ENCODE results near the gene RAB3A. TPM values are rescaled to one million over a fixed set of nuclear protein-coding genes. Genes with fewer than 3 reads are reported as not detected.
"Not testable (repeated sequence)": the region's sequence is repeated elsewhere in the genome, so short reads cannot be mapped to it uniquely, and the experiment has no call there.

RAB3A gene
- total RNA-seq, 4 donors from 2014 or later: 0.30 to 0.76 (median 0.44) TPM; not detected in 1

DNA sequence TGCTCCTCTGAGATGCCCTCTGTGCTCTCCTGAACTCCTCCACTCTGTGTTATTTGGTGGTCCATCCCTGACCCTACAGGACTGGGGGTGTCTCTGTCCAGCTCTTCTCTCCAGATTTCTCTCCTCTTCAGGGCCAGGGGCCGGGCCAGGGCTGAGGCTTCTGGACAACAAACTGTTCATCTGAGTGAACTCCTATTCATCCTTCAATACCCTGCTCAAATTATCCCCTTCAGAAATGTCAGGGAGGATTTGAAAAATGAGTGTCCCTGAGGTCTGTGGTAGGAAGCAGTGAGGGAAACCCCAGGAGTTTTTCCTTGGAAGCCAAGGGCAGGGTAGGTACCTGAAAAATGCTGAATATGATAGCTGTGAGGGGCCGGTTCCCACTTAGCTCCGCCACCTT is 14.8 kb upstream of the RAB3A start:
- DNase-seq: no peak
- TF ChIP-seq POLR2A (IDR thresholded peaks at IDR 0.05): no peak
- TF ChIP-seq, protein P1, sequence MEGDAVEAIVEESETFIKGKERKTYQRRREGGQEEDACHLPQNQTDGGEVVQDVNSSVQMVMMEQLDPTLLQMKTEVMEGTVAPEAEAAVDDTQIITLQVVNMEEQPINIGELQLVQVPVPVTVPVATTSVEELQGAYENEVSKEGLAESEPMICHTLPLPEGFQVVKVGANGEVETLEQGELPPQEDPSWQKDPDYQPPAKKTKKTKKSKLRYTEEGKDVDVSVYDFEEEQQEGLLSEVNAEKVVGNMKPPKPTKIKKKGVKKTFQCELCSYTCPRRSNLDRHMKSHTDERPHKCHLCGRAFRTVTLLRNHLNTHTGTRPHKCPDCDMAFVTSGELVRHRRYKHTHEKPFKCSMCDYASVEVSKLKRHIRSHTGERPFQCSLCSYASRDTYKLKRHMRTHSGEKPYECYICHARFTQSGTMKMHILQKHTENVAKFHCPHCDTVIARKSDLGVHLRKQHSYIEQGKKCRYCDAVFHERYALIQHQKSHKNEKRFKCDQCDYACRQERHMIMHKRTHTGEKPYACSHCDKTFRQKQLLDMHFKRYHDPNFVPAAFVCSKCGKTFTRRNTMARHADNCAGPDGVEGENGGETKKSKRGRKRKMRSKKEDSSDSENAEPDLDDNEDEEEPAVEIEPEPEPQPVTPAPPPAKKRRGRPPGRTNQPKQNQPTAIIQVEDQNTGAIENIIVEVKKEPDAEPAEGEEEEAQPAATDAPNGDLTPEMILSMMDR (IDR thresholded peaks at IDR 0.05): no peak
- H3K27me3 ChIP-seq: peaks cover 0 to 25% (median 0%) of the 10 kb centered on the region in 4 donors
- no peak overlapping the region for H3K4me3 ChIP-seq
- WGBS, 2 donors: 70 to 85% methylated on average over 2 to 3 of the region's 3 CpGs
- H3K9me3 ChIP-seq: no peaks in the 10 kb centered on the region
- H3K4me1 ChIP-seq: peaks cover 0 to 9% (median 3%) of the 10 kb centered on the region in 3 donors
- H3K27ac ChIP-seq: no peak overlapping the region
- no peaks in the 10 kb centered on the region for H3K36me3 ChIP-seq
- intact Hi-C loops (cut with DNase I): no loop called here

DNA sequence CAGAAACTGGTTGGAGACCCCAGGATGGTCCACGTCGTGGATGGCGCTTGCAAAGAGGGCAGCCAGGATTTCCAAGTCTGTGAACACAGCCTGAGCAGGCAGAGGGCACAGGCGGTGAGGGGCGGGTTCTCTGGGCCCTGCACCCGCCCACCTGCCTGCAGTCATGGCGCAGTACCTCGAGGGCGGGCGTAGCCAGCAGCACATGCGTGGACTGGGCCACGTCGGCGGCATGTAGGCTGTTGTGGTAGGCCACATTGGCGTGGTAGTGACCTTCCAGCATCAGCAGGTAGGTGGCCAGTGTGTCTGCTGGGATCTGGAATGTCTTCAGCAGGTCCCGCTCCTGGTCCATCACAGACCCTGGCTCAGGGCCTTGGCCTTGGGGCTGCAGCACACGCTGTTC is 14.3 kb upstream of the RAB3A start:
- Histone ChIP-seq H3K4me1 (peaks cover 0 to 9% (median 3%) of the 10 kb centered on the region in 3 donors), H3K4me3 (no peak overlapping the region), H3K27me3 (peaks cover 0 to 25% (median 0%) of the 10 kb centered on the region in 4 donors), H3K36me3 (no peaks in the 10 kb centered on the region), H3K27ac (no peak overlapping the region), H3K9me3 (no peaks in the 10 kb centered on the region)
- TF ChIP-seq POLR2A (IDR thresholded peaks at IDR 0.05): no peak
- TF ChIP-seq, protein P1 (IDR thresholded peaks at IDR 0.05): no peak
- WGBS, 2 donors: 60 to 72% methylated on average over 2 to 10 of the region's 17 CpGs
- no peak for DNase-seq
- intact Hi-C loops (cut with DNase I): no loop called here

DNA sequence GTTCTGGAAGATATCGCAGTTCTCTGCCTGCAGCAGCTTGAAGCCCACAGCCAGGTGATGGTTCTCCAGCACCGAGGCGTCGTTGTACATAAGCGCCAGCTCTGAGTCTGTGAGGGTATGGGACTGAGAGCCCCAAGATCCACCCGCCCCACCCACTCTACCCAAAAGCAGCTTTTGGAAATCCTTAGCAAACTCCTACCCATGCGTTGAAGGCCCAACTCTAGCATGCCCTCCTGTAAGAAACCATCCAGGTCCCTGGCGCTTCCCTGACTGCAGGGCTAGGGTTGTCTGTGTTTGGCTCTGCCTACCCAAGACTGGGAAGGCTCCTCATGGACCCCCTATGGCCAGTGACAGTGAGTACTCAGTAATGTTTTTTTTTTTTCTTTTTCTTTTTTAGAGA is 12.9 kb upstream of the RAB3A start:
- H3K4me3 ChIP-seq: no peak overlapping the region
- no peaks in the 10 kb centered on the region for H3K9me3 ChIP-seq
- no peak overlapping the region for H3K27ac ChIP-seq
- TF ChIP-seq, protein P1 (IDR thresholded peaks at IDR 0.05): no peak
- TF ChIP-seq POLR2A (IDR thresholded peaks at IDR 0.05): no peak
- peaks cover 0 to 9% (median 3%) of the 10 kb centered on the region in 3 donors for H3K4me1 ChIP-seq
- H3K36me3 ChIP-seq: no peaks in the 10 kb centered on the region
- no peak for DNase-seq
- WGBS, 2 donors: 90 to 98% methylated on average over 6 to 8 of the region's 8 CpGs
- peaks cover 0 to 23% (median 0%) of the 10 kb centered on the region in 4 donors for H3K27me3 ChIP-seq
- intact Hi-C loops (cut with DNase I): no loop called here

DNA sequence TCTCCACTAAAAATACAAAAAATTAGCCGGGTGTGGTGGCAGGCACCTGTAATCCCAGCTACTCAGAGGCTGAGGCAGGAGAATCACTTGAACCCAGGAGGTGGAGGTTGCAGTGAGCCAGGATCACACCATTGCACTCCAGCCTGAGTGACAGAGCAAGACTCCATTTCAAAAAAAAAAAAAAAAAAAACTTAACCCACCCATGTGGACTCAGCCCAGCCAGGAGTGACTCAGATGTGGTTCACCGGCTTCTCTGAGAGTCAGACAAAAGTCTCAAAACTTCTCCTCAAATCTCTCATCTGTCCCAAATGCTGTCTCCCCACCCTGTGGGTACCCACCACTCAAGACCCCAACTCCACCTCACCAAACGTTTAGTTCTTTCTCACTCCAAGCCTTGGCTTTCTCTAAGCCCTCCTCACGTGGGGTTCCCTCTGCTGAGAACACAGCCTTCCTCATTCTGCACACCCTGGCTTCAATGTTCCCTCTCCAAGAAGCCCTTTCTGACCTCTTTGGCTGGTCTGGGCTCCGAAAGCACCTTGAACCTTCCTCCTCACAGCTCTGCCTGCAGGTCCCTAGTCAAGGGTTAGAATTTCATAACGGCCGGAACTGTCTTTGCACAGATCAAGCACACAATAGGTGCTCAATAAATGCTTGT is 11.1 kb upstream of the RAB3A start:
- TF ChIP-seq POLR2A (IDR thresholded peaks at IDR 0.05): no peak
- TF ChIP-seq, protein P1 (IDR thresholded peaks at IDR 0.05): no peak
- intact Hi-C loops (cut with DNase I): loop anchor here (5.0 kb wide), 1 partner anchor 32 kb away; no protein-coding TSS in a partner anchor
- Histone ChIP-seq H3K27me3 (peaks cover 0 to 11% (median 0%) of the 10 kb centered on the region in 4 donors), H3K27ac (no peak overlapping the region), H3K4me3 (no peak overlapping the region), H3K36me3 (no peaks in the 10 kb centered on the region), H3K4me1 (no peaks in the 10 kb centered on the region), H3K9me3 (no peaks in the 10 kb centered on the region)
- DNase-seq: no peak
- 42 to 62% methylated on average over 7 of the region's 7 CpGs for WGBS, 2 donors

DNA sequence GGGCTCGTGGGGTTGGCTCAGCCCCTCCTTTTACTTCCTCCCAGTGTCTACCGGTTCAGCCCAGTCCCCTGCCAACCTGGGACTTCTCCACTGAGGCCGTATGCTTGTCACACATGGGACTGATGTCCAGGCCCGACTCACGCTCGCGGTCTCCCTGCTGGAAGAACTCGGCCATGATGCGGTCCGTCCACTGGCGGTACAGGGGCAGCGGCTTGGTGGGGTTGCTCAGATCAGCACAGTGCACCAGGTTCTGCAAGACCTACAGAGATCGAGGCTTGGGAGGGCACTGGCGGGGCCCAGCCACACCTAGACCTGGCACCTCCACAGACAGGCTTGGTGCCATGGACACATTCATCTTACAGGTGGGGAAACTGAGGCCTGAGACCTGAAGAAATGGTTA is 7.8 kb upstream of the RAB3A start:
- H3K36me3 ChIP-seq: no peaks in the 10 kb centered on the region
- no peak for DNase-seq
- peaks cover 0 to 15% (median 0%) of the 10 kb centered on the region in 3 donors for H3K4me1 ChIP-seq
- H3K27me3 ChIP-seq: peaks cover 0 to 20% (median 0%) of the 10 kb centered on the region in 4 donors
- H3K4me3 ChIP-seq: no peak overlapping the region
- H3K27ac ChIP-seq: no peak overlapping the region
- no peaks in the 10 kb centered on the region for H3K9me3 ChIP-seq
- intact Hi-C loops (cut with DNase I): loop anchor here (5.0 kb wide), 1 partner anchor 36 kb away; no protein-coding TSS in a partner anchor
- TF ChIP-seq POLR2A (IDR thresholded peaks at IDR 0.05): no peak
- TF ChIP-seq, protein P1 (IDR thresholded peaks at IDR 0.05): no peak
- WGBS, 2 donors: 72 to 79% methylated on average over 11 to 13 of the region's 14 CpGs

DNA sequence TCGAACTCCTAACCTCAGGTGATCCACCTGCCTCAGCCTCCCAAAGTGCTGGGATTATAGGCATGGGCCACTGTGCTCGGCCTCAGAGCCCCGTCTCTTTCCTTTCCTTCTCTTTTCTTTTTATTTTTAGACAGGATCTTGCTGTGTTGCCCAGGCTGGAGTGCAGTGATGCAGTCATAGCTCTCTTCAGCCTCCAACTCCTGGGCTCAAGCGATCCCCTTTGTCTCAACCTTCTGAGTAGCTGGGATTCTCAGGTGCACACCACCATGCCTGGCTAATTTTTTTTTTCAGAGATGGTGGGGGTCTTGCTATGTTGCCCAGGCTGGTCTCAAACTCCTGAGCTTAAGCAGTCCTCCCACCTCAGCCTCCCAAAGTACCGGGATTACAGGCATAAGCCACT is 6.1 kb upstream of the RAB3A start:
- H3K4me1 ChIP-seq: peaks cover 4 to 29% (median 6%) of the 10 kb centered on the region in 3 donors
- DNase-seq, H3K36me3 ChIP-seq, H3K27ac ChIP-seq, H3K9me3 ChIP-seq, H3K4me3 ChIP-seq: not testable (repeated sequence)
- intact Hi-C loops (cut with DNase I): loop anchor here (5.0 kb wide), 1 partner anchor 37 kb away; no protein-coding TSS in a partner anchor
- H3K27me3 ChIP-seq: peaks cover 0 to 20% (median 0%) of the 10 kb centered on the region in 4 donors
- 70 to 71% methylated on average over 5 of the region's 5 CpGs for WGBS, 2 donors

All from esophagus squamous epithelium (tissue), 5 donors.